HG02970 (cell line): ENCODE measurements around the gene DPEP2NB.
"Not testable (repeated sequence)": the region's sequence is repeated elsewhere in the genome, so short reads cannot be mapped to it uniquely, and the experiment has no call there.

Experiments used
- ATAC-seq: cut with Tn5 transposase; IDR thresholded peaks from one replicate; pipeline ENCODE4 v1.9.1; 2021; ENCODE audit warnings: mild to moderate bottlenecking, moderate library complexity, moderate number of reproducible peaks; ENCODE audit not compliant: unreplicated experiment, low FRiP score

The DPEP2NB gene

DNA sequence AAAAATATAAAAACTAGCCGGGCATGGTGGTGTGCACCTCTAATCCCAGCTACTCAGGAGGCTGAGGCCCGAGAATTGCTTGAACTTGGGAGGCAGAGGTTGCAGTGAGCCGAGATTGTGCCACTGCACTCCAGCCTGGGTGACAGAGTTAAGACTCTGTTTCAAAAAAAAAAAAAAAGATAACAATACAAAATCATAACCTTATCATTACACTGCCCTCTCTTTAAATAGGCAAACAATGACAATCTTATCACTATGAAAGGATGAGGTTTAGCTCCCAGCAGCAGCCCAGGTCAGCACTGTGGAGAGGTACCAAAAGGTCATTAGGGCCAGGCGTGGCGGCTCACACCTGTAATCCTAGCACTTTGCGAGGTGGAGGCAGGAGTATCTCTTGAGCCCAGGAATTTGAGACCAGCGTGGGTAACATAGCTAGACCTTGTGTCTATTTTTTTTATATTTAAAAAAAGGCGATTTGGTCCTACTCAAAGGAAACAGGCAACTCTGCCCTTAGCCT lies 3.5 kb upstream of the DPEP2NB start:
- ATAC-seq, result no peak

DNA sequence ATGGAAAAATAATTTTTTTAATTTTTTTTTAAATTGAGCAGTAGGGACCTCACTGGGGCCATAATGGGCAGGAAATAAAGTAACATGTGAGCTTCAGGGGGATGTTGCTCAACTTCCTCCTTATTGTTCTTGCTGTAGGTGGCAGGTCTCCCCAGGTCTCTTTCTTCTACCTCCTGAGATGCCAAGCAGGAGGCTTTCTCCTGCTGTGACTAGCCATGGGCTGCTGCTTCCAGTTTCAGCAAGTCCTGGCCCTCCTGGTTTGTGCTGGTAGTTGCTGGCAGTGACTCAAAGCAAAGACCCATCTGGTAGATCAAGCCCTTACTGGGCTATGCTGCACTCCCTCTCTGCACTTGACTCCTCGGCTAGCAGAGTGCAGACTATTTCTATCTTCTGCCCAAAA lies 2.3 kb downstream of the DPEP2NB start:
- no peak for ATAC-seq

DNA sequence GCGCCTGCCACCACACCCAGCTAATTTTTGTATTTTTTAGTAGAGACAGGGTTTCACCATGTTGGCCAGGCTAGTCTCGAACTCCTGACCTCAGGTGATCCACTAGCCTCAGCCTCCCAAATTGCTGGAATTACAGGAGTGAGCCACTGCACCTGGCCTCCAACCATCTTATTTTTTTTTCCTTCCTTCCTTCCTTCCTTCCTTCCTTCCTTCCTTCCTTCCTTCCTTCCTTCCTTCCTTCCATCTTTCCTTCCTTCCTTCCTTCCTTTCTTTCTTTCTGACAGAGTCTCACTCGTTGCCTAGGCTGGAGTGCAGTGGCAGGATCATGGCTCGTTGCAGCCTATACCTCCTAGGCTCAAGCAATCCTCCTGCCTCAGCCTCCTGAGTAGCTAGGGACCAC lies 5.8 kb downstream of the DPEP2NB start:
- ATAC-seq, result not testable (repeated sequence)

- ATAC-seq, result no peak
These were observed 6.5 kb downstream of the DPEP2NB start for GRCh38 chr16:68009157-68009735.

DNA sequence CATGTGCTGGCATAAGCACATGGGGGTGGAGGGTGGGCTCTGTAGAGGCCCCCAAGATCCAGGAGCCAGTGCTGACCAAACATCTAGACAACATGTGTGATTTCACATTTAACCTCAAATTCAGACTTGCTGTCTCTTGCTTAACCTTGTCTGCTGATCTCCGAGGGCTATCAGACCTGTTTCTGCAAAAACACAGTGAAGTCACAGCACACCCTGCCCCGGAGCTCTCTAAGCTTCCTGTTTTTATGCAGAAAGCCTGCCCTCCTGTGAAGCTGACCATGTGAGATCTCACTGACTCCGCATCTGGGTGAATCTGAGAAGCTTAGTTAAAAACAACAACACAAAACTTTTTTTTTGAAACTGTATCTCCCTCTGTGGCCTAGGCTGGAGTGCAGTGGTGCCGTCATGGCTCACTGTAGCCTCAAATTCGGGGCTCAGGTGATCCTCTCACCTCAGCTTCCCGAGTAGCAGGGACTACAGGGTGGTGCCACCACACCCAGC lies 9.9 kb downstream of the DPEP2NB start:
- no peak for ATAC-seq

DNA sequence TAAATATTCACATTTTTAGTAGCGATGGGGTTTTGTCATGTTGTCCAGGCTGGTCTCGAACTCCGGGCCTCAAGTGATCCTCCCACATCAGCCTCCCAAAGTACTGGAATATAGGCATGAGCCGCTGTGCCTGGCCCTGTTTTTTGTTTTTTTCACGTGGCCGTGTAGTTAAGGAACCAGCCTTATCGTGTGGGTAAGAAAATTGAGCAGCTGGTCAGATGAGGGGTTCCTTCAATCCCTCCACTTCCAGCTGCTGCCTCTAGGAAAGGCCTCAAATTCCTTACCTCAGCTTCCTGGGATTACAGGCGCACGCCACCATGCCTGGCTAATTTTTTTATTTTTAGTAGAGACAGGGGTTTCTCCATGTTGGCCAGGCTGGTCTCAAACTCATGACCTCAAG lies 10.5 kb downstream of the DPEP2NB start:
- no peak for ATAC-seq

GRCh38 chr16:68003031-68003430 lies 12.7 kb downstream of the DPEP2NB start:
- ATAC-seq, result no peak

DNA sequence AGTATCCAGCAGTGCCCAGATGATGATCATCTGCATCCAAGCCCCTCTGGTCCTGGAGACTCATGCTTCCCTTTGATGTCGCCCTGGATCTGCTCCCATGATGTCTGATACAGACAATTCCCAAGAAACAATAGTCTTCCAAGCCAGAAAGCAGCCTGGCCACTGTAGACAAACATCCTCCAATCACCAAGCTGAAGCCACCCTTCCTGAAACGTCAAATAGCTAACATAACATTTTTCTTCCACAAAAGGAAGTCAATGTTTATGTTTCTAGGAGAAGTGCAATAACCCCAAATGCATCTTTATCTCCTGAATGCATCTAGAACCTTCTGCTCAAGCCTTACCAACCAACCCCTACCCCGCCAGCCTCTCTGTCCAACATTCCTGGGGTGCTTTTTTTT lies 15.3 kb downstream of the DPEP2NB start:
- no peak for ATAC-seq

DNA sequence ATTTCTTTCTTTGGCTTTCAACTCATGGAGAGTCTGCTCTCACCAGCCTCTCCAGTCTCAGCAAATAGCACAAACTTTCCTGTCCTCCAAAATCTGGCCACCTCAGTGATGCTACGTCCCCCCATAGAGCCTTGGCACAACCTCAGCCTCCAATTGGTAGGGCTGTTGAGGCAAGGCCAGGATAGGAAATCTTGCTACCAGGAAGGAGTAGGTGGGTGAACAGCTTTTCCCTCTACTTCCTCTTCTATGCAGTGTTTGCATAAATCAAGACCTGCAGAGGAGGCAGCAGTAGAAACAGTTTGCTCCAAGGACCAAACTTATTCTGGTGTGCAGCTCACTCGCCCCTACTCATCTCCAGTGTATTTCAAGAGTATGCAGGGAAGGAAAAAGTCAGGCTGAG lies 15.7 kb downstream of the DPEP2NB start:
- no peak for ATAC-seq

- ATAC-seq, result not testable (repeated sequence)
These were observed 16.7 kb downstream of the DPEP2NB start, which contains the start of gene DPEP2 for GRCh38 chr16:67998779-67999688. Gene DPEP2 (minus strand): TSS chr16:67999484. CDS start chr16:67993212, 6,272 bp downstream.

DNA sequence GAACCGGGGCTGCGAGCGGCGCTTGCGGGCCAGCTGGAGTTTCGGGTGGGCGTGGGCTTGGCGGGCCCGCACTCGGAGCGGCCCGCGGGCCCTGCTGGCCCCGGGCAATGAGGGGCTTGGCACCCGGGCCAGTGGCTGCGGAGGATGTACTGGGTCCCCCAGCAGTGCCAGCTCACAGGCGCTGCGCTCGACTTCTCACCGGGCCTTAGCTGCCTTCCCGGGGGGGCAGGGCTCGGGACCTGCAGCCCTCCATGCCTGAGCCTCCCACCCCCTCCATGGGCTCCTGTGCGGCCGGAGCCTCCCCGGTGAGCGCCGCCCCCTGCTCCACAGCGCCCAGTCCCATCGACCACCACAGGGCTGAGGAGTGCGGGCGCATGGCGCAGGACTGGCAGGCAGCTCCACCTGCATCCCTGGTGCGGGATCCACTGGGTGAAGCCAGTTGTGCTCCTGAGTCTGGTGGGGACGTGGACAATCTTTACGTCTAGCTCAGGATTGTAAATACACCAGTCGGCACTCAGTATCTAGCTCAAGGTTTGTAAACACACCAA lies 17.4 kb downstream of the DPEP2NB start:
- not testable (repeated sequence) for ATAC-seq

DNA sequence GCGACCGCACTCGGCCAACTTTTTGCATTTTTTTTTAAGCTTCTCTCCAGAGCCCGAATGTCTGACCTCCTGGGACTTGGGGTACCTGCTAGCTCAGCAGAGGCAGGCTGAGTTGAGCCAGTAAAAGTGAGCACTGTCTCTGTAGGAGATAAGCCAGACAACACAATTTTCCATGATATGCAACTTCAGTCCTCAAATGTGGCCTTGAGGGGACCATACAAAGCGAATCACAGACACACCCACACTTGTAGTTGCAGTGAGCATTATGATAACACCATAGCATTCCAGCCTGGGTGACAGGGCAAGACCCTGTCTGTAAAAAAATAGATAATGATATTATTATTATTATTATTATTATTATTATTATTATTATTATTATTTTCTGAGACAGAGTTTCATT lies 19.0 kb downstream of the DPEP2NB start:
- ATAC-seq, result no peak

GRCh38 chr16:67995423-67995822 lies 20.3 kb downstream of the DPEP2NB start:
- ATAC-seq, result no peak

GRCh38 chr16:67994040-67994408 lies 21.7 kb downstream of the DPEP2NB start:
- not testable (repeated sequence) for ATAC-seq

DNA sequence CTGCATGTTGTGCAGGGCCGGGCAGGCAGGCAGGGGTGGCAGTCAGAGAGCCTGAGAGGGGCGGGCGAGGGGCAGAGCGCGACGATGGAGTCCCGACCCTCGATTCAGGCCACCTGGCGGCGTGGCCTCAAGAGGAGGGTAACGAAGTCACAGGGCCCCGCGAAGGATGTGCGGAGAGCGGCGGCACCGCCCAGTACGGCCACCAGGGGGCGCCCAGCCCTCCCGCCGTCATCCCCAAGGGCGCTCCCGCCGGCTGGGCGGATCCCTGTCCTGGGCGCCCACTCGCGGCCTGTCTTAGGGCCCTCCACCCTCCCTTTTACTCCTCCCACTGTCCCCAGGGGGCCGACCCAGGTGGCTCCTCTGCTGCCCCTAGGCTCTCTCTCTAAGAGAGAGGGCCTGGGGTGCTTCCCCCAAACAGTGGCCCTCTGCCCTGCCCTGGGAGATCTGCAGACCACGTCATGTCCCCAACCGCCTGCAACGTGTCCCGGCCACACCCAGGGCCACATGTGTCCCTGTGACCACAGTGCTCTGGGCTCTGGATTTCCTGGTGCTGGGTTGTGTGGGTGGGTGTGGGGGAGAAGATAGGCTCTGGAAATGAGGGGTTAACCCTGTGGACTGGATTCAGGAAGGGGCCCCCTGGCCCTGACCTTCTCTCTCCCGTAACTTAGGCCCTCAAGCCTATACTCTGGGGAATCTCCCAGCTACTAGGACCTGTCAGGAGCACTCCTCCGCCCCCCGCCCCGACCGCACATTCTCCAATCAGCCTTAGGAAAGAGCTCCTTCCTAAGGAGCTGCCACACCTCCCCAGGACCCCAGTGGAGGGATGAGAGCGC lies 22.3 kb downstream of the DPEP2NB start:
- ATAC-seq, result no peak

GRCh38 chr16:67992661-67993206 lies 23.0 kb downstream of the DPEP2NB start:
- ATAC-seq, result no peak

- no peak for ATAC-seq
These were observed 25.7 kb downstream of the DPEP2NB start for GRCh38 chr16:67990018-67990386.

DNA sequence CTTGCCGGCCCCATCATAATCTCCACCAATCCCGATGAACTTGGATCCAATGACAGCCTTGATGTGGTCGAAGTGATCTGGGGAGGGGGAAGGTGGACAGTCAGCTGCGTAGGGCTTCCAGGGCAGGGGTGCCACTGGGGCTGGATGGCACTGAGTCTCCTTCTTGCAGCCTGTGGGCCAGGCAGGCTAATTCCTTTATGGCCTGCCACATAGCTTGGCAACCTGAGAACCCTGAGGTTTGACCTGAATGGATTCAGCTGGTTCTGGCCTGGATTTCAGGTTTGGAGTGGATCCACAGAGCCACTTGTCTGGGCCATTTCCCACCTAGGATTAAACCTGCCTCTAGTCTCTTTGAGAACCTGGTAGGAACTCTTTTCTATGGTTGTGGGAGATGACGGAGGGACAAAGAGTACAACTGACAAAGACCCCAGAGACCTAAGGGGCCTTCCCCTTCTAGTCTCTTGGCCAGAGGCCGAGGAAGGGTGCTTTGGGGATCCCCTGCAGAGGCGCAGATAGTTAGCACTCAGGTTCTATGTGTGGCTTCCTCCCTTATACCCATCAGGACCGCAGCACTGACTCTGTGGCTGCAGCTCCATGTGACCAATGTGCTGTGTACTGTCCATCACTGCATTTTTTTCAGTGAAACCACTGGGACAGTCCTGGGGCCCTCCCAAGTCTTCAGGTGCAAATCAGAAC lies 26.2 kb downstream of the DPEP2NB start:
- ATAC-seq, result no peak

DNA sequence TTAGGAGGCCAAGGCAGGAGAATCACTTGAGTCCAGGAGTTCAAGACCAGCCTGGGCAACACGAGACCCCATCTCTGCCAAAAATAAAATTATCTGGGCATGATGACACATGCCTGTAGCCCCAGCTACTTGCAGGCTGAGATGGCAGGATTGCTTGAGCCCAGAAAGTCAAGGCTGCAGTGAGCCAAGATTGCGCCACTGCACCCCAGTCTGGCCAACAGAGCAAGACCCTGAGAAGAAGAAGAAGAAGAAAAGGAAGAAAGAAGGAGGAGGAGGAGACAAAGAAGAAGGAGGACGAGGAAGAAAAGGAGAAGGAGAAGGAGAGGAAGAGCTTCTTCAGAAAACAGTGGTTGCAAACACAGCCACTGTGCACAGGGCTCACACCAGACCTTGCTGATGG lies 27.0 kb downstream of the DPEP2NB start:
- no peak for ATAC-seq
